Measurements from ENCODE around the gene ILRUN.

ILRUN gene

GRCh38 chr6:34697904-34698559 lies 1.5 kb upstream of the ILRUN start:
- no peaks in the 10 kb centered on the region for H3K36me3 ChIP-seq (ENCODE audit: control insufficient read depth in 1 of 2, insufficient read depth in 2 of 2, low read length in 2 of 2)
- H3K9me3 ChIP-seq (ENCODE audit: control insufficient read depth in 1 of 2, low read length in 2 of 2), result no peaks in the 10 kb centered on the region
- H3K4me3 ChIP-seq (ENCODE audit: low read depth in 1 of 2, low read length in 2 of 2), result peak overlapping the region in 1 of 2 donors; percentile 75
- H3K27ac ChIP-seq (ENCODE audit: low read depth, low read length), result no peak overlapping the region
- H3K4me1 ChIP-seq (ENCODE audit: control insufficient read depth in 1 of 2, insufficient read depth in 2 of 2, low read length in 2 of 2), result peaks cover 16 to 25% of the 10 kb centered on the region in 2 donors
- H3K27me3 ChIP-seq (ENCODE audit: control insufficient read depth in 1 of 2, insufficient read depth in 2 of 2, low read length in 2 of 2), result no peaks in the 10 kb centered on the region
- no peak overlapping the region for H3K9ac ChIP-seq (ENCODE audit: low read depth in 1 of 2, low read length in 2 of 2)

- Histone ChIP-seq H3K4me1 (ENCODE audit: control insufficient read depth in 1 of 2, insufficient read depth in 2 of 2, low read length in 2 of 2) (peaks cover 16 to 25% of the 10 kb centered on the region in 2 donors), H3K9ac (ENCODE audit: low read depth in 1 of 2, low read length in 2 of 2) (peak overlapping the region; percentile 59 to 73), H3K27me3 (ENCODE audit: control insufficient read depth in 1 of 2, insufficient read depth in 2 of 2, low read length in 2 of 2) (no peaks in the 10 kb centered on the region), H3K9me3 (ENCODE audit: control insufficient read depth in 1 of 2, low read length in 2 of 2) (no peaks in the 10 kb centered on the region), H3K36me3 (ENCODE audit: control insufficient read depth in 1 of 2, insufficient read depth in 2 of 2, low read length in 2 of 2) (no peaks in the 10 kb centered on the region), H3K4me3 (ENCODE audit: low read depth in 1 of 2, low read length in 2 of 2) (peak overlapping the region; percentile 75 to 86), H3K27ac (ENCODE audit: low read depth, low read length) (no peak overlapping the region)
These were observed 923 bp upstream of the ILRUN start for GRCh38 chr6:34697544-34697836.

- H3K27ac ChIP-seq (ENCODE audit: low read depth, low read length), result peak overlapping the region; percentile 87
- peaks cover 16 to 25% of the 10 kb centered on the region in 2 donors for H3K4me1 ChIP-seq (ENCODE audit: control insufficient read depth in 1 of 2, insufficient read depth in 2 of 2, low read length in 2 of 2)
- peak overlapping the region; percentile 92 to 97 for H3K4me3 ChIP-seq (ENCODE audit: low read depth in 1 of 2, low read length in 2 of 2)
- H3K9ac ChIP-seq (ENCODE audit: low read depth in 1 of 2, low read length in 2 of 2), result peak overlapping the region; percentile 96 to 99
- no peaks in the 10 kb centered on the region for H3K27me3 ChIP-seq (ENCODE audit: control insufficient read depth in 1 of 2, insufficient read depth in 2 of 2, low read length in 2 of 2)
- no peaks in the 10 kb centered on the region for H3K36me3 ChIP-seq (ENCODE audit: control insufficient read depth in 1 of 2, insufficient read depth in 2 of 2, low read length in 2 of 2)
- no peaks in the 10 kb centered on the region for H3K9me3 ChIP-seq (ENCODE audit: control insufficient read depth in 1 of 2, low read length in 2 of 2)
These were observed 303 bp downstream of the ILRUN start for GRCh38 chr6:34696189-34696738.

GRCh38 chr6:34695729-34696188 lies 808 bp downstream of the ILRUN start:
- Histone ChIP-seq H3K27me3 (ENCODE audit: control insufficient read depth in 1 of 2, insufficient read depth in 2 of 2, low read length in 2 of 2) (no peaks in the 10 kb centered on the region), H3K4me1 (ENCODE audit: control insufficient read depth in 1 of 2, insufficient read depth in 2 of 2, low read length in 2 of 2) (peaks cover 16 to 25% of the 10 kb centered on the region in 2 donors), H3K36me3 (ENCODE audit: control insufficient read depth in 1 of 2, insufficient read depth in 2 of 2, low read length in 2 of 2) (no peaks in the 10 kb centered on the region), H3K9ac (ENCODE audit: low read depth in 1 of 2, low read length in 2 of 2) (peak overlapping the region; percentile 96 to 99), H3K27ac (ENCODE audit: low read depth, low read length) (peak overlapping the region; percentile 87), H3K9me3 (ENCODE audit: control insufficient read depth in 1 of 2, low read length in 2 of 2) (no peaks in the 10 kb centered on the region), H3K4me3 (ENCODE audit: low read depth in 1 of 2, low read length in 2 of 2) (peak overlapping the region; percentile 92 to 97)

- Histone ChIP-seq H3K9ac (ENCODE audit: low read depth in 1 of 2, low read length in 2 of 2) (no peak overlapping the region), H3K9me3 (ENCODE audit: control insufficient read depth in 1 of 2, low read length in 2 of 2) (no peaks in the 10 kb centered on the region), H3K4me3 (ENCODE audit: low read depth in 1 of 2, low read length in 2 of 2) (no peak overlapping the region), H3K27me3 (ENCODE audit: control insufficient read depth in 1 of 2, insufficient read depth in 2 of 2, low read length in 2 of 2) (no peaks in the 10 kb centered on the region), H3K27ac (ENCODE audit: low read depth, low read length) (no peak overlapping the region), H3K36me3 (ENCODE audit: control insufficient read depth in 1 of 2, insufficient read depth in 2 of 2, low read length in 2 of 2) (peaks cover 0 to 3% of the 10 kb centered on the region in 2 donors), H3K4me1 (ENCODE audit: control insufficient read depth in 1 of 2, insufficient read depth in 2 of 2, low read length in 2 of 2) (peaks cover 16 to 21% of the 10 kb centered on the region in 2 donors)
These were observed 4.3 kb downstream of the ILRUN start for GRCh38 chr6:34692280-34692679.

GRCh38 chr6:34689742-34690141 lies 6.8 kb downstream of the ILRUN start:
- Histone ChIP-seq H3K4me3 (ENCODE audit: low read depth in 1 of 2, low read length in 2 of 2) (no peak overlapping the region), H3K9me3 (ENCODE audit: control insufficient read depth in 1 of 2, low read length in 2 of 2) (no peaks in the 10 kb centered on the region), H3K27ac (ENCODE audit: low read depth, low read length) (no peak overlapping the region), H3K4me1 (ENCODE audit: control insufficient read depth in 1 of 2, insufficient read depth in 2 of 2, low read length in 2 of 2) (peaks cover 7 to 9% of the 10 kb centered on the region in 2 donors), H3K27me3 (ENCODE audit: control insufficient read depth in 1 of 2, insufficient read depth in 2 of 2, low read length in 2 of 2) (no peaks in the 10 kb centered on the region), H3K36me3 (ENCODE audit: control insufficient read depth in 1 of 2, insufficient read depth in 2 of 2, low read length in 2 of 2) (peaks cover 0 to 3% of the 10 kb centered on the region in 2 donors), H3K9ac (ENCODE audit: low read depth in 1 of 2, low read length in 2 of 2) (no peak overlapping the region)

- H3K4me1 ChIP-seq (ENCODE audit: control insufficient read depth in 1 of 2, insufficient read depth in 2 of 2, low read length in 2 of 2), result peaks cover under 1 to 3% of the 10 kb centered on the region in 2 donors
- H3K9me3 ChIP-seq (ENCODE audit: control insufficient read depth in 1 of 2, low read length in 2 of 2), result no peaks in the 10 kb centered on the region
- H3K4me3 ChIP-seq (ENCODE audit: low read depth in 1 of 2, low read length in 2 of 2), result no peak overlapping the region
- H3K9ac ChIP-seq (ENCODE audit: low read depth in 1 of 2, low read length in 2 of 2), result no peak overlapping the region
- no peak overlapping the region for H3K27ac ChIP-seq (ENCODE audit: low read depth, low read length)
- H3K27me3 ChIP-seq (ENCODE audit: control insufficient read depth in 1 of 2, insufficient read depth in 2 of 2, low read length in 2 of 2), result no peaks in the 10 kb centered on the region
- peaks cover 0 to 3% of the 10 kb centered on the region in 2 donors for H3K36me3 ChIP-seq (ENCODE audit: control insufficient read depth in 1 of 2, insufficient read depth in 2 of 2, low read length in 2 of 2)
These were observed 7.6 kb downstream of the ILRUN start for GRCh38 chr6:34688956-34689355.

- H3K9ac ChIP-seq (ENCODE audit: low read depth in 1 of 2, low read length in 2 of 2), result no peak overlapping the region
- peaks cover 0 to 3% of the 10 kb centered on the region in 2 donors for H3K36me3 ChIP-seq (ENCODE audit: control insufficient read depth in 1 of 2, insufficient read depth in 2 of 2, low read length in 2 of 2)
- no peak overlapping the region for H3K27ac ChIP-seq (ENCODE audit: low read depth, low read length)
- no peaks in the 10 kb centered on the region for H3K27me3 ChIP-seq (ENCODE audit: control insufficient read depth in 1 of 2, insufficient read depth in 2 of 2, low read length in 2 of 2)
- H3K9me3 ChIP-seq (ENCODE audit: control insufficient read depth in 1 of 2, low read length in 2 of 2), result no peaks in the 10 kb centered on the region
- H3K4me3 ChIP-seq (ENCODE audit: low read depth in 1 of 2, low read length in 2 of 2), result no peak overlapping the region
- H3K4me1 ChIP-seq (ENCODE audit: control insufficient read depth in 1 of 2, insufficient read depth in 2 of 2, low read length in 2 of 2), result peaks cover 4 to 6% of the 10 kb centered on the region in 2 donors
These were observed 11.6 kb downstream of the ILRUN start for GRCh38 chr6:34684919-34685318.

GRCh38 chr6:34684364-34684763 lies 12.2 kb downstream of the ILRUN start:
- H3K4me3 ChIP-seq (ENCODE audit: low read depth in 1 of 2, low read length in 2 of 2), result no peak overlapping the region
- no peaks in the 10 kb centered on the region for H3K9me3 ChIP-seq (ENCODE audit: control insufficient read depth in 1 of 2, low read length in 2 of 2)
- no peaks in the 10 kb centered on the region for H3K27me3 ChIP-seq (ENCODE audit: control insufficient read depth in 1 of 2, insufficient read depth in 2 of 2, low read length in 2 of 2)
- H3K36me3 ChIP-seq (ENCODE audit: control insufficient read depth in 1 of 2, insufficient read depth in 2 of 2, low read length in 2 of 2), result peaks cover 0 to 3% of the 10 kb centered on the region in 2 donors
- H3K4me1 ChIP-seq (ENCODE audit: control insufficient read depth in 1 of 2, insufficient read depth in 2 of 2, low read length in 2 of 2), result peaks cover 6 to 9% of the 10 kb centered on the region in 2 donors
- H3K9ac ChIP-seq (ENCODE audit: low read depth in 1 of 2, low read length in 2 of 2), result no peak overlapping the region
- no peak overlapping the region for H3K27ac ChIP-seq (ENCODE audit: low read depth, low read length)

- Histone ChIP-seq H3K9ac (ENCODE audit: low read depth in 1 of 2, low read length in 2 of 2) (no peak overlapping the region), H3K9me3 (ENCODE audit: control insufficient read depth in 1 of 2, low read length in 2 of 2) (no peaks in the 10 kb centered on the region), H3K27me3 (ENCODE audit: control insufficient read depth in 1 of 2, insufficient read depth in 2 of 2, low read length in 2 of 2) (no peaks in the 10 kb centered on the region), H3K4me3 (ENCODE audit: low read depth in 1 of 2, low read length in 2 of 2) (no peak overlapping the region), H3K36me3 (ENCODE audit: control insufficient read depth in 1 of 2, insufficient read depth in 2 of 2, low read length in 2 of 2) (no peaks in the 10 kb centered on the region), H3K27ac (ENCODE audit: low read depth, low read length) (no peak overlapping the region), H3K4me1 (ENCODE audit: control insufficient read depth in 1 of 2, insufficient read depth in 2 of 2, low read length in 2 of 2) (peaks cover 6 to 9% of the 10 kb centered on the region in 2 donors)
These were observed 15.6 kb downstream of the ILRUN start for GRCh38 chr6:34680802-34681515.

Measured in duodenal mucosa (tissue), 2 donors.